Esophagus (tissue), 2 donors: Measurements from ENCODE around the gene CNGA1. TPM values are rescaled to one million over a fixed set of nuclear protein-coding genes. Genes with fewer than 3 reads are reported as not detected.

Source experiments
- polyA plus RNA-seq, 2 donors: library from polyadenylated mRNA; stranded (reverse); fragments of 200-250 nt; gene quantifications; one replicate each; pipeline ENCODE4 v1.2.3, GENCODE V29; 2013
- donor health status: healthy with polysubstance abuse.
- donor health status: Bipolar disorder and iron deficiency.

Gene CNGA1
- polyA plus RNA-seq, 2 donors, result 3.4 to 8.8 TPM

Other genes starting within 250 kb of the CNGA1 start
- gene CORIN, start 178.6 kb downstream of the CNGA1 start, polyA plus RNA-seq, result under 1 TPM; 0.09 to 0.28 TPM
- 1 to 10 TPM; 4.6 to 6.9 TPM for gene NFXL1, start 102.1 kb downstream of the CNGA1 start, polyA plus RNA-seq
- 10 to 100 TPM in 1 of 2 donors, 1 to 10 TPM in 1; 9.2 to 20.2 TPM for gene NIPAL1, start 91 bp upstream of the CNGA1 start, polyA plus RNA-seq
- gene TXK, start 117.6 kb upstream of the CNGA1 start, polyA plus RNA-seq, result 1 to 10 TPM in 1 of 2 donors, under 1 TPM in 1; 0.61 to 2.3 TPM